Measurements from ENCODE around the gene ADARB2.

ADARB2 gene

DNA sequence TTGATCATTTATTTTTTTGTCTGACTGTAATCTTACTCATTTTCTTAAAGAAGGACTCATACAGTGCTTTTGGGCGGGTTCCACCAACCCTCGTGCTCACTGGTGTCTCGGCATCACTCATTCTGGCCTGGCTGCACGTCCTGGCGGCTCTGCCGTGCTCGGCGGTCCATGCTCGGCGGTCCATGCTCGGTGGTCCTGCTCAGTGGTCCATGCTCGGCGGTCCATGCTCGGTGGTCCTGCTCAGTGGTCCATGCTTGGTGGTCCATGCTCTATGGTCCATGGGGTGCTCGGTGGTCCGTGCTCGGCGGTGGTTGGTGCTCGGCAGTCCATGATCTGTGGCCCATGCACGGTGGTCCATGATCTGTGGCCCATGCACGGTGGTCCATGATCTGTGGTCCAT is 608.7 kb downstream of the ADARB2 start:
- DNase-seq (ENCODE audit: low spot score): no peak

DNA sequence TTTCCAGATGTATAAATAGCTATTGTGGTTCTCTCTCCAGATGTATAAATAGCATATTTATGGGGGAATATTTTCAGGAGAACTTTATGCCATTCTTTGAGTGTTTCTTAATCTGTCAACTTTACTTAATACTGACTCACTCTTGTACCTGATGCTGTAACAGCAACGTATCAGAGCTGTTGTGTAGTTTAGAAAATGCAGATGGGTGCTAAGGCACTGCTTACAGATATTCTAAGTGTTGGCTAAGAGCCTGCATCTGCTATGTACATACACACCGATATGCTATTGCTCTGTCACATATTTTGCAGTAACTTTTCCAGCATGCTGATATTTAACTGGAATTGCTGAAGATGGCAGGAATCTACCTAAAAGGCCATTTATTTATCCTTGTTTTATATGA is 609.2 kb downstream of the ADARB2 start:
- DNase-seq (ENCODE audit: low spot score): no peak

DNA sequence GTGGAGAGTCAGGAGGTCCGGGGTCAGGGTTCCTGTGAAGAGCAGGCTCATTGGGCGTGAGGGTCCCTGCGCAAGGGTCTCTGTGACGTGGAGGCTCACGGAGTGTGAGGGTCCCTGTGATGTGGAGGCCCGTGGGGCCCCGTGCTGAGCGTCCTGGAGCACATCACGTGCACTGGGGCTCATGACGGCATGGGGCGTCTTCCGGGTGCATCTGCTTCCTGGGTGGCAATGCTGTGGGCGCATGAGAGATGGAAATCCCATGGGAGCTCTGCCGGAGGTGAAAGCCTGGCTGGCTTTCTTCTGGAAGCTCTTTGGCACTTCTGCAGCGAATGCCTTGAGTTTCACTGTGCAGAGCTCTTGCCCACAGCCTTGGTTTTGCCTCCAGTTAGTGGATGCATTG is 609.7 kb downstream of the ADARB2 start:
- DNase-seq (ENCODE audit: low spot score): no peak

All from D341Med (cell line).